Cerebellar cortex (tissue), 1 donor: ENCODE measurements around the gene PLIN1.

Experiments used
- DNase-seq: peaks from one replicate; pipeline ENCODE4 v3.0.0-alpha.2; 2015; ENCODE audit warnings: low spot score

Gene PLIN1

GRCh38 chr15:89672221-89673164 lies 6.7 kb downstream of the PLIN1 start:
- DNase-seq, result no peak

GRCh38 chr15:89671687-89672086 lies 7.5 kb downstream of the PLIN1 start:
- DNase-seq, result no peak

- DNase-seq, result no peak
Measured at GRCh38 chr15:89670971-89671560, 8.1 kb downstream of the PLIN1 start.

- no peak for DNase-seq
Measured at GRCh38 chr15:89669941-89670340, 9.2 kb downstream of the PLIN1 start.

- no peak for DNase-seq
Measured at GRCh38 chr15:89669309-89669865, 9.8 kb downstream of the PLIN1 start.

GRCh38 chr15:89668171-89668570 lies 11.0 kb downstream of the PLIN1 start:
- no peak for DNase-seq

GRCh38 chr15:89667706-89667960 lies 11.5 kb downstream of the PLIN1 start:
- DNase-seq, result no peak

GRCh38 chr15:89666858-89667705 lies 12.1 kb downstream of the PLIN1 start:
- DNase-seq, result no peak

GRCh38 chr15:89666184-89666857 lies 12.8 kb downstream of the PLIN1 start:
- no peak for DNase-seq

GRCh38 chr15:89665449-89666181 lies 13.6 kb downstream of the PLIN1 start:
- DNase-seq, result no peak

GRCh38 chr15:89664441-89665350 lies 14.5 kb downstream of the PLIN1 start:
- DNase-seq, result no peak

- DNase-seq, result no peak
Measured at GRCh38 chr15:89662893-89663626, 16.1 kb downstream of the PLIN1 start.

- no peak for DNase-seq
Measured at GRCh38 chr15:89660556-89660955, 18.6 kb downstream of the PLIN1 start.

- DNase-seq, result no peak
Measured at GRCh38 chr15:89659295-89659694, 19.9 kb downstream of the PLIN1 start.

- no peak for DNase-seq
Measured at GRCh38 chr15:89657686-89658200, 21.4 kb downstream of the PLIN1 start.

GRCh38 chr15:89656116-89656815 lies 22.9 kb downstream of the PLIN1 start:
- no peak for DNase-seq

- peak; percentile 27 for DNase-seq
Measured at GRCh38 chr15:89654847-89655805, 24.0 kb downstream of the PLIN1 start, which contains the start of gene KIF7. Gene KIF7 (minus strand): TSS chr15:89655467. CDS start chr15:89652930, 2,537 bp downstream.
